PFSK-1 (cell line): ENCODE results near the gene SETD6.

Experiments
- FOXP2 ChIP-seq: optimal IDR thresholded peaks from 2 replicates; pipeline ENCODE3; 2011; ENCODE audit warnings: borderline replicate concordance, control low read depth, inconsistent platforms; ENCODE audit not compliant: insufficient read depth; ENCODE audit errors: extremely low read length, extremely low read depth
- POLR2AphosphoS5 ChIP-seq: IDR thresholded peaks from 2 replicates; pipeline ENCODE4 v1.6.1; 2012; ENCODE audit warnings: low read depth, mild to moderate bottlenecking, control low read depth, low read length, moderate library complexity
- REST ChIP-seq, 2 experiments: IDR thresholded peaks; 2 replicates each; pipeline versions ENCODE4 v1.6.1 to v1.8.0; 2011 to 2012; ENCODE audit warnings: low read depth in 2 of 2, low read length in 2 of 2, control low read depth in 1 of 2, inconsistent platforms in 1 of 2, mild to moderate bottlenecking in 1 of 2, moderate library complexity in 1 of 2; ENCODE audit not compliant: insufficient read depth in 1 of 2
- SIN3A ChIP-seq: IDR thresholded peaks from 2 replicates; pipeline ENCODE4 v1.6.1; 2012; ENCODE audit warnings: mild to moderate bottlenecking, low read length, moderate library complexity, borderline replicate concordance; ENCODE audit not compliant: insufficient read depth
- TAF1 ChIP-seq: IDR thresholded peaks from 2 replicates; pipeline ENCODE4 v1.6.1; 2012; ENCODE audit warnings: low read length, control low read depth, borderline replicate concordance; ENCODE audit not compliant: insufficient read depth

The SETD6 gene

GRCh38 chr16:58518083-58518979 is 3.0 kb downstream of the SETD6 start:
- TF ChIP-seq SIN3A: no peak
- no peak for TF ChIP-seq FOXP2
- TF ChIP-seq REST (IDR thresholded peaks at IDR 0.05; ENCODE audit: insufficient read depth in 1 of 2, low read depth in 2 of 2, low read length in 2 of 2): no peak
- no peak for TF ChIP-seq POLR2AphosphoS5
- no peak for TF ChIP-seq TAF1

- TF ChIP-seq POLR2AphosphoS5: no peak
- no peak for TF ChIP-seq SIN3A
- no peak for TF ChIP-seq TAF1
- no peak for TF ChIP-seq REST (IDR thresholded peaks at IDR 0.05; ENCODE audit: insufficient read depth in 1 of 2, low read depth in 2 of 2, low read length in 2 of 2)
These were observed 3.7 kb downstream of the SETD6 start for GRCh38 chr16:58518980-58519368.

GRCh38 chr16:58519707-58520106 is 4.4 kb downstream of the SETD6 start:
- TF ChIP-seq FOXP2: no peak
- TF ChIP-seq TAF1: no peak
- no peak for TF ChIP-seq SIN3A
- TF ChIP-seq REST (IDR thresholded peaks at IDR 0.05; ENCODE audit: insufficient read depth in 1 of 2, low read depth in 2 of 2, low read length in 2 of 2): no peak
- no peak for TF ChIP-seq POLR2AphosphoS5

GRCh38 chr16:58530179-58530578 is 14.9 kb downstream of the SETD6 start:
- no peak for TF ChIP-seq POLR2AphosphoS5
- TF ChIP-seq FOXP2: no peak
- TF ChIP-seq TAF1: no peak
- TF ChIP-seq SIN3A: no peak
- no peak for TF ChIP-seq REST (IDR thresholded peaks at IDR 0.05; ENCODE audit: insufficient read depth in 1 of 2, low read depth in 2 of 2, low read length in 2 of 2)
